Mammary epithelial cell (primary cell): ENCODE results near the gene GNG10.

Source experiments
- CTCF ChIP-seq, 2 donors: IDR thresholded peaks in 1 of 2; conservative IDR thresholded peaks in 1 of 2; 2 replicates each; pipeline ENCODE4 v1.5.1; 2011 to 2012; ENCODE audit warnings: inconsistent platforms in 2 of 2, low read length in 2 of 2, mild to moderate bottlenecking in 2 of 2, control low read depth in 1 of 2, low read depth in 1 of 2; ENCODE audit not compliant: insufficient read depth in 1 of 2; ENCODE audit errors: extremely low read depth in 1 of 2
- EZH2 ChIP-seq: IDR thresholded peaks from 2 replicates; pipeline ENCODE4 v1.6.1; 2012; ENCODE audit warnings: low read length, inconsistent platforms, borderline replicate concordance

- TF ChIP-seq CTCF (conservative IDR thresholded peaks at IDR 0.05 in 1 of 2, IDR thresholded peaks at IDR 0.05 in 1 of 2; ENCODE audit: extremely low read depth in 1 of 2, insufficient read depth in 1 of 2, low read depth in 1 of 2, low read length in 2 of 2) (no peak), EZH2 (no peak)
These were observed 12.9 kb downstream of the GNG10 start for GRCh38 chr9:111674319-111674718.
